ENCODE results near the gene SMG1.
"Not testable (repeated sequence)": the region's sequence is repeated elsewhere in the genome, so short reads cannot be mapped to it uniquely, and the experiment has no call there.

The SMG1 gene

DNA sequence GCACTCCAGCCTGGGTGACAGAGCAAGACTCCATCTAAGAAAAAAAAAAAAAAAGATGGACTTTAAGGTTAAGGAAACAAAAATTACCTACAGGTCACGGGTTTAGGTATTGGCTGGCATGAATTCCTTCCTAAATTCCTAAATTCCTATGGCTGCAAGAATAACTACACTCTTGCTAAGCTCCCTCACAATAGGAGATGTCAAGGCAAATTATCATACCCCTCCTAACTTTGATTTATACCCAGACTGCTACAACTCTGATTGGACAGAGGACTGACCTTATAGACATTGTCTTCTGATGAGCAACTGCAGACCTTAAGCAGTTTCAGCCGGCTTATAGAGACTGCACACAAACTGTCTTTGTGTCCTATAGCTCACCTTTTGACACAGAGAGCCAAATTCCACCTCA is 32.4 kb upstream of the SMG1 start:
- no peak for DNase-seq (ENCODE audit: insufficient read length, low spot score)
- no peak for FAIRE-seq
- TF ChIP-seq, protein P1, sequence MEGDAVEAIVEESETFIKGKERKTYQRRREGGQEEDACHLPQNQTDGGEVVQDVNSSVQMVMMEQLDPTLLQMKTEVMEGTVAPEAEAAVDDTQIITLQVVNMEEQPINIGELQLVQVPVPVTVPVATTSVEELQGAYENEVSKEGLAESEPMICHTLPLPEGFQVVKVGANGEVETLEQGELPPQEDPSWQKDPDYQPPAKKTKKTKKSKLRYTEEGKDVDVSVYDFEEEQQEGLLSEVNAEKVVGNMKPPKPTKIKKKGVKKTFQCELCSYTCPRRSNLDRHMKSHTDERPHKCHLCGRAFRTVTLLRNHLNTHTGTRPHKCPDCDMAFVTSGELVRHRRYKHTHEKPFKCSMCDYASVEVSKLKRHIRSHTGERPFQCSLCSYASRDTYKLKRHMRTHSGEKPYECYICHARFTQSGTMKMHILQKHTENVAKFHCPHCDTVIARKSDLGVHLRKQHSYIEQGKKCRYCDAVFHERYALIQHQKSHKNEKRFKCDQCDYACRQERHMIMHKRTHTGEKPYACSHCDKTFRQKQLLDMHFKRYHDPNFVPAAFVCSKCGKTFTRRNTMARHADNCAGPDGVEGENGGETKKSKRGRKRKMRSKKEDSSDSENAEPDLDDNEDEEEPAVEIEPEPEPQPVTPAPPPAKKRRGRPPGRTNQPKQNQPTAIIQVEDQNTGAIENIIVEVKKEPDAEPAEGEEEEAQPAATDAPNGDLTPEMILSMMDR (IDR thresholded peaks at IDR 0.05; ENCODE audit: insufficient read depth, missing control alignments), result no peak

DNA sequence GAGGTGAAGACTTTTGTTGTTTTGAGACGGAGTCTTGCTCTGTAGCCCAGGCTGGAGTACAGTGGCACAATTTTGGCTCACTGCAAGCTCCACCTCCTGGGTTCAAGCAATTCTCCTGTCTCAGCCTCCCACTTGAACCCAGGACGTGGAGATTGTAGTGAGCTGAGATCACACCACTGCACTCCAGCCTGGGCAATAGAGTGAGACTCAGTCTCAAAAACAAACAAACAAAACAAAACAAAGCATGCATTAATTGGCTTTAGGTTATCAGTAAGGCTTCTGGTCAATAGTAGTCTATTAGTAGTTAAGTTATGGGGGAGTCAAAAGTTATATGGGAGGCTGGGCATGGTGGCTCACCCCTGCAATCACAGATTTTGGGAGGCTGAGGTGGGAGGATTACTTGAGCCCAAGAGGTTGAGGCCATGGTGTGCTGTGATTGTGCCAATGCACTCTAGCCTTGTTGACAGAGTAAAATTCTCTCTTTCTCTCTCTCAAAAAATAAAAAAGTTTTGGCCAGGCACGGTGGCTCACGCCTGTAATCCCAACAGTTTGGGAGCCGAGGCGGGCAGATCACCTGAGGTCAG is 30.5 kb upstream of the SMG1 start:
- not testable (repeated sequence) for FAIRE-seq; DNase-seq (ENCODE audit: insufficient read length, low spot score)

DNA sequence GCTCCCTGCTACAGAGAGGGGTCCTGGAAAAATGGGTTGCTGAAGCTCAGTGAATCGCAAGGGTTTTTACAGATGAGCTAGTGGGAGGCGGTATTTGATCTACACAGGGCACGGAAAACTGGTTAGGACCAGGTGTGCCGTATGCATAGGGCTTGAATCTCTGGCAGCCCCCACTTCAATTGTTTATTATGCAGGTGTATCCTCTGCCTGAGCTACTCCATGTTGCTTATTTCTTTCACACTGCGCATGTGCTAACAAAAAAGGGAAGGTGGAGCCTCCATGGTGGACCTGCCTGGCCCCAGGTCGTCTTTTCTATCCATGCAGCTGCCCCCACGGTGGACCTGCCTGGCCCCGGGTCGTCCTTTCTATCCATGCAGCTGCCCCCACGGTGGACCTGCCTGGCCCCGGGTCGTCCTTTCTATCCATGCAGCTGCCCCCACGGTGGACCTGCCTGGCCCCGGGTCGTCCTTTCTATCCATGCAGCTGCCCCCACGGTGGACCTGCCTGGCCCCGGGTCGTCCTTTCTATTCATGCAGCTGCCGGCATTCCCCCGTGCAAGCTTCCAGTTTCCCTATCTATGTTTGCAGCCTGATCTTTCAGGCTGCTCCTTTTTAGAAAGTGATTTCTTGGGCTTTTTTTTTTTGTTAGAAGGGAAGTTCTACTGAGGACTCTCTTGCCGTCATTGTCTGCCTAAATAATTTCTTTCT is 29.8 kb upstream of the SMG1 start:
- not testable (repeated sequence) for DNase-seq (ENCODE audit: insufficient read length, low spot score); FAIRE-seq

DNA sequence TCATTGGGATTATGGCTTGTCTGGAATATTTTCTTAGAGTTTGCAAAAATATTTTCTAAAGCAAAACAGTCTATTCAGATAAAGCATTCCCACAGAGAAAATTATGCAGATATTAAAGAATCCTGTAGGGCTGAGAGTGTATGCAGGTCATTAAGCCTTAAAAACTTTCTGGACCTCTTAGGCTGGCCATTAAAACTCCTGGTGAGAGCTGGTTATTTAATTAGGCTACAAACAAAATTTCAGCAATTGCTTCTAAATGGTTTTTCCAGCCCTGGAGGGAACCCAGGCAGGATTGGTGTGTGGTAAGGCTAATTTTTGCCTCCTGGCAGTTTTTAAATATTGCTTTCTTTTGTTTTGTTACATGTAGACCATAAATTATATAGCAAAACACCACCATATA is 27.3 kb upstream of the SMG1 start:
- TF ChIP-seq, protein P1 (IDR thresholded peaks at IDR 0.05; ENCODE audit: insufficient read depth, missing control alignments), result no peak
- DNase-seq (ENCODE audit: insufficient read length, low spot score), result no peak
- FAIRE-seq, result no peak

DNA sequence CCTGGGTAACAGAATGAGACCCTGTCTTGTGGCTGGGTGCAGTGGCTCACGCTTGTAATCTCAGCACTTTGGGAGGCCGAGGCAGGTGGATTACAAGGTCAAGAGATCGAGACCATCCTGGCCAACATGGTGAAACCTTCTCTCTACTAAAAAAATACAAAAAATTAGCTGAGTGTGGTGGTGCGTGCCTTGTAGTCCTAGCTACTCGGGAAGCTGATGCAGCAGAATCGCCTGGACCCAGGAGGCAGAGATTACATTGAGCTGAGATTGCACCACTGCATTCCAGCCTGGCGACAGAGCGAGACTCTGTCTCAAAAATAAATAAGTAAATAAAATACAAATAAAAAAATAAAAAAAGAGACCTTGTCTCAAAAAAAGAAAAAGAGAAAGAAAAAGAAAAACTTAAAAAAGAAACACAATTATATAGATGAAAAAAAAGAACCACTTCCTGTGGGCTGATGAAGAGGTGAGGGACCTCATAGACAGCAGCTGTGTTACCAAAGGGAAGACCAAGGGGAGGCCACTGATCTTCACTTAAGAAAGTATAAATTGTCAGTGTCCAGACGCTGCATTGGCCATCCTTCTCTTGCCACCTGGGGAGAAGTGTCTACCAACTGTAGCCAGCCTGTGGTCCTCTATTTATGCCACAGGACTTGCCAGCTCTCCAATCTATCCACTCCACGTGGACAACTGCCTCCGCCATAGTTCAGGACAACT is 24.4 kb upstream of the SMG1 start:
- no peak for DNase-seq (ENCODE audit: insufficient read length, low spot score)
- FAIRE-seq, result no peak
- TF ChIP-seq, protein P1 (IDR thresholded peaks at IDR 0.05; ENCODE audit: insufficient read depth, missing control alignments), result no peak

DNA sequence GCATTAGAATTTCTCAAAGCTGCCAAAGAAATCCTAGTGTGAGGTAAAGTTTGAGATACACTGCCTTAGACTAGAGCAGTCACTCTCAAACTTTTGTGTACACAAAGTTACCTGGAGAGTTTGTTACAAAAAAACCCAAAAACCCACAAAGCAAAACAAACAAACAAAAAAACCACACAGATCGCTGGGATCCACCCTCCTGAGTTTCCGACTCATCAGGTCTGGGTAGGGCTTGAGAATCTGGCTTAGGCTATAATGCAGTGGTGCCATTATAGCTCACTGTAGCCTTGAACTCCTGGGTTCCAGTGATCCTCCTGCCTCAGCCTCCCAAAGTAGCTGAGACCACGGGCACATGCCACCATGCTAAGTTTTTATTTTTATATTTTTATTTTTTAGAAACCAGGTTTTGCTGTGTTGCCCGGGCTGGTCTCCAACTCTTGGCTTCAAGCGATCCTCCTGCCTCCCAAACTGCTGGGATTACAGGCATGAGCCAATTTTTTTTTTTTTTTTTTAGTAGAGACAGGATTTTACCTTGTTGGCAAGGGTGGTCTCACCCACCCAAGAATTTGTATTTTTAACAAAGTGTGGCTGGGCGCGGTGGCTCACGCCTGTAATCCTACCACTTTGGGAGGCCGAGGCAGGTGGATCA is 22.3 kb upstream of the SMG1 start:
- TF ChIP-seq, protein P1 (IDR thresholded peaks at IDR 0.05; ENCODE audit: insufficient read depth, missing control alignments), result no peak
- no peak for DNase-seq (ENCODE audit: insufficient read length, low spot score)
- no peak for FAIRE-seq

DNA sequence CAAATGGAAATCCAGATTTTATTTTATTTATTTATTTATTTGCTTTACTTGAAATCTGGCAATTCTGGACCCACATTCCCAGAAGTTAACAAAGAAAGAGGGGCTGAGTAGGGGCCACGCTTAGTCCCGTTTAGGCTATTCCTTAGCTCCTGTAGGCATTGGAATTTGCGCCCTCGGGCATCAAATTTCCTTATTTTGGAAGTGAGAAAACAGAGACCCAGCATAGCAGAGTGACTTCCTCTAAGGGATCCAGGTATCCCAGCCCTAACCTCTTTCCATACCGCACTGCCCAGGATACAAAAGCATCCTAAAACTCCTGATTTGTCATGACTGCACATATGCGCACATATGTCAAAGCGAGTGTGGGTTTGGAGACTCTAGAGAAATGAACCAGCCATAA is 19.0 kb upstream of the SMG1 start:
- TF ChIP-seq, protein P1 (IDR thresholded peaks at IDR 0.05; ENCODE audit: insufficient read depth, missing control alignments), result no peak
- no peak for DNase-seq (ENCODE audit: insufficient read length, low spot score)
- no peak for FAIRE-seq

DNA sequence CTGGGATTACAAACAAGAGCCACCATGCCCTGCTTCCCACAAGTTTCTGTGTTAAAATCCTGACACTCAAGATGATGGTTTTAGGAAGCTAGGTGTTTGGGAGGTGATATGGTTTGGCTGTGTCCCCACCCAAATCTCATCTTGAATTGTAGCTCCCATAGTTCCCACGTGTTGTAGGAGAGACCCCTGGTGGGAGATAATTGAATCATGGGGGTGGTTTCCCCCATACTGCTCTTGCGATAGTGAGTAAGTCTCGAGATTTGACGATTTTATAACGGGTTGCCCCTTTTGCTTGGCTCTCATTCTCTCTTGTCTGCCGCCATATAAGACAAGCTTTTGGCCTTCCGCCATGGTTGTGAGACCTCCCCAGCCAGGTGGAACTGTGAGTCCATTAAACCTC is 17.2 kb upstream of the SMG1 start:
- no peak for FAIRE-seq
- no peak for DNase-seq (ENCODE audit: insufficient read length, low spot score)
- TF ChIP-seq, protein P1 (IDR thresholded peaks at IDR 0.05; ENCODE audit: insufficient read depth, missing control alignments), result no peak

All from D721Med (cell line).